Activated CD4-positive, alpha-beta memory T cell treated with anti-CD3 and anti-CD28 coated beads, Interleukin-2, amount 10 ng/mL, durations not matched to agents 7 days and 5 days (primary cell): ENCODE data around the gene IGSF3. TPM values are rescaled to one million over a fixed set of nuclear protein-coding genes. Genes with fewer than 3 reads are reported as not detected.
A peak's percentile ranks its signal among the peaks of the same experiment; 100 is the strongest.

ENCODE experiments used
- CTCF ChIA-PET: fragments of 350-600 bp; sonication (Branson Sonifier 250); formaldehyde crosslinking; loops from one replicate; lab custom pipeline; 2021; ENCODE audit warnings: antibody characterized with exemption, inconsistent platforms; lab: Charles Lee
- POLR2A ChIA-PET: fragments of 350-600 bp; sonication (Branson Sonifier 250); formaldehyde crosslinking; loops from one replicate; lab custom pipeline; 2021; ENCODE audit warnings: antibody characterized with exemption; lab: Charles Lee
- DNase-seq: peaks from one replicate; pipeline ENCODE4 v3.0.0-alpha.2; 2020
- H3K27ac Mint-ChIP-seq: one replicate; pipeline ENCODE4 v1.8.0; 2021; ENCODE audit warnings: mild to moderate bottlenecking, mixed read lengths
- H3K27me3 Mint-ChIP-seq: one replicate; pipeline ENCODE4 v1.8.0; 2021; ENCODE audit warnings: mixed read lengths
- H3K36me3 Mint-ChIP-seq: one replicate; pipeline ENCODE4 v1.8.0; 2021; ENCODE audit warnings: low read depth, mixed read lengths
- H3K4me1 Mint-ChIP-seq: one replicate; pipeline ENCODE4 v1.8.0; 2021; ENCODE audit warnings: mixed read lengths
- H3K4me3 Mint-ChIP-seq: one replicate; pipeline ENCODE4 v1.8.0; 2021; ENCODE audit warnings: mild to moderate bottlenecking, mixed read lengths
- H3K9me3 Mint-ChIP-seq: one replicate; pipeline ENCODE4 v1.8.0; 2021; ENCODE audit warnings: mixed read lengths
- total RNA-seq, 2 experiments: library from RNA; stranded (reverse); gene quantifications; one replicate each; pipeline ENCODE4 v1.2.3, GENCODE V29; 2021

The IGSF3 gene
- total RNA-seq, 2 experiments from 2014 or later = 0.48 to 0.58 TPM

GRCh38 chr1:116557323-116557878 is 110.1 kb downstream of the IGSF3 start:
- DNase-seq = no peak
- H3K4me3 Mint-ChIP-seq = no peak overlapping the region
- peaks cover 83% of the 10 kb centered on the region for H3K4me1 Mint-ChIP-seq
- H3K9me3 Mint-ChIP-seq = peaks cover under 1% of the 10 kb centered on the region
- POLR2A ChIA-PET = interaction anchor here (0.8 to 4.9 kb wide), 15 partner anchors 10 to 503 kb away, joined by 3 to 48 read pairs (median 4); partner anchors contain the start of genes CD58 and TTF2
- peaks cover 56% of the 10 kb centered on the region for H3K36me3 Mint-ChIP-seq
- H3K27me3 Mint-ChIP-seq = no peaks in the 10 kb centered on the region
- CTCF ChIA-PET = interaction anchor here (0.6 to 2.4 kb wide), 8 partner anchors 12 to 418 kb away, joined by 3 to 12 read pairs (median 4); no protein-coding TSS in a partner anchor
- H3K27ac Mint-ChIP-seq = peak overlapping the region; percentile 88

DNA sequence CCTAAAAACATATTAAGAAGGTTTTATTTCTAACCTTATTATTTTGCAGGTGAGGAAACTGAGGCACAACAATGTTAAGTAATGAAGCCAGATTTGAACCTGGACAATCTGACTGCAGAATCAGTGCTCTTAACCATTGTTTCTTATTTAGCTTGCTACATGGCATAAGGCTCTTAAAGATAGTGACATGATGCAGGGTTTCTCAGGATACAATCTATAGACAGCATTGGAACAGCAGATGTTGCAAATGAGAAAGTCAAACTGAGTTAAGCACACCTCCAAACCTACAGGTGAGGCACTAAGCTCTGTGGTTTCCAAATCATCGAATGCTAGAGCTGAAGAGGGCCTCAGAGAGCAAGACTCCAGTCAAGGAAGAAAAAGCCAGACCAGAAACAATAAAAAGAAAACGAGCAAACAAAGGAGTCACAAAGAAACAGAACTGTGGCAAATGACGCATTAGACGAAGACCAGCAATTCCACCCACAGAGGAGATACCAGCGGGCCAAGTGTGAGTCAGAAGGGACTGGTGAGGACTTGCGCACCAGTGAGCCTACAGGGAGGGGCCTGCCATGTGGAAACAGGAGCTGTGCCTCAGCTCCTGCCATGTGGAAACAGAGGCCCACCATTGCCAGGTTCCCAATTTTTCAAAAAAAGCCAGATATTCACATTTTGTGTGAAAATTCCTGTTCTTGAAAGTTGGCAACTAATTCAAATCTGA is 111.1 kb downstream of the IGSF3 start:
- Mint-ChIP-seq H3K4me1 (peaks cover 84% of the 10 kb centered on the region), H3K9me3 (no peaks in the 10 kb centered on the region), H3K36me3 (peaks cover 52% of the 10 kb centered on the region), H3K27ac (peak overlapping the region; percentile 88), H3K4me3 (peak overlapping the region; percentile 31), H3K27me3 (no peaks in the 10 kb centered on the region)
- CTCF ChIA-PET = interaction anchor here (0.6 to 2.4 kb wide), 12 partner anchors 12 to 417 kb away, joined by 3 to 12 read pairs (median 4); no protein-coding TSS in a partner anchor
- peak; percentile 84 for DNase-seq
- POLR2A ChIA-PET = interaction anchor here (0.8 to 4.9 kb wide), 17 partner anchors 10 to 504 kb away, joined by 3 to 48 read pairs (median 4); partner anchors contain the start of genes CD58 and TTF2

DNA sequence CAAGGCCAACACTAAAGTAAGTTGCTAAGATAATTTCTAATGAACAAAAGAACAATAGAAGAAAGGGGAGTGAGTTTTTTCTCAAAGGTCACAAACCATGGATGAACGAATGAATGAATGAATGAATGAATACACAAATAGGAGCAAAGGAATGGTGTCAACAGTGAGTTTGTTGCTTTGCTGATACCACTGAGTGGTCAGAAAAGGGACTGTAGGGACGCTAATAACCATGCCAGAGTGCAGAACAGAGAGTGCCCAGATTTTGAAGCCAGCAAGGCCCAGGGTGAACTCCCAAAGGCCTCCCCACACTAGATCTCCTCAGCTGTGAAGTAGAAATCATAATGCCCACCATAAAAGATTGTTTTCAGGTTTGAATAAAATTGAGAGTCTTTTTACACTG is 112.6 kb downstream of the IGSF3 start:
- H3K4me3 Mint-ChIP-seq = no peak overlapping the region

GRCh38 chr1:116553386-116554115 is 114.0 kb downstream of the IGSF3 start:
- H3K27ac Mint-ChIP-seq = no peak overlapping the region
- ChIA-PET CTCF (interaction anchor here (1.1 kb wide), 1 partner anchor 43 kb away, joined by 3 read pairs; no protein-coding TSS in a partner anchor), POLR2A (interaction anchor here (0.7 to 3.2 kb wide), 2 partner anchors 9 to 12 kb away, joined by 3 to 9 read pairs; no protein-coding TSS in a partner anchor)
- no peaks in the 10 kb centered on the region for H3K27me3 Mint-ChIP-seq
- peaks cover 57% of the 10 kb centered on the region for H3K36me3 Mint-ChIP-seq
- H3K4me1 Mint-ChIP-seq = peaks cover 82% of the 10 kb centered on the region
- H3K9me3 Mint-ChIP-seq = no peaks in the 10 kb centered on the region
- no peak for DNase-seq
- no peak overlapping the region for H3K4me3 Mint-ChIP-seq

More for the DNA sequence above, 112.6 kb downstream of the IGSF3 start:
- H3K36me3 Mint-ChIP-seq = peaks cover 60% of the 10 kb centered on the region
- H3K27ac Mint-ChIP-seq = peak overlapping the region; percentile 88
- POLR2A ChIA-PET = no interaction called here
- CTCF ChIA-PET = interaction anchor here (1.6 kb wide), 1 partner anchor 16 kb away, joined by 4 read pairs; no protein-coding TSS in a partner anchor
- no peaks in the 10 kb centered on the region for H3K9me3 Mint-ChIP-seq
- DNase-seq = no peak
- peaks cover 85% of the 10 kb centered on the region for H3K4me1 Mint-ChIP-seq
- H3K27me3 Mint-ChIP-seq = no peaks in the 10 kb centered on the region

DNA sequence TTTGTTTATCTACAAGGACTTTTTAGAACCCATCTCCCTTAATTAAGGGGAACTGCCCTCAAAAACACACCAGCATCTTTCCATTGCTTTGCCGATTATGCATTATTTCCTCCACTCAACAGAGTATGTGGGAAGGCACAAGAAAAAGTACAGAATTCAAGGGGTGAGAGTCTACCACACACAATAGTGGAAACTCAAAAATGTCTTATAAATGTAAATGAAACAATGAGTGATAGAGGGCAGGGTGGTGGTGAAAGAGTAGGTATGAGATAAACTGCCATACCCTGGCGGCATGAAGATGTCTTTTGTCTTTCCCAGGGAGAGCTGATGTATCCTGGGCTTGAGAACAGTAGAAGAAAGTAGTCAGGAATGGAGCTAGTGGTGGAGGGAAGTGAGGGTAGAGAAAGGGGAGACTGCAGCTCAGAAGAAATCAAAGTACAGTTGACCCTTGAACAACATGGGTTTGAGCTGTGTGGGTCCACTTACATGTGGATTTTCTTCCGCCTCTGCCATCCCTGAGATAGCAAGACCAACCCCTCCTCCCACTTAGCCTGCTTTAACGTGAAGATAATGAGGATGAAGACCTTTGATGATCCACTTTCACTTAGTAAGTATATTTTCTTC is 121.1 kb downstream of the IGSF3 start:
- DNase-seq = no peak
- H3K4me3 Mint-ChIP-seq = peak overlapping the region; percentile 12
- H3K36me3 Mint-ChIP-seq = peaks cover 83% of the 10 kb centered on the region
- H3K4me1 Mint-ChIP-seq = peaks cover 82% of the 10 kb centered on the region
- POLR2A ChIA-PET = interaction anchor here (0.6 to 4.1 kb wide), 3 partner anchors 10 to 30 kb away, joined by 3 to 20 read pairs (median 6); no protein-coding TSS in a partner anchor
- peak overlapping the region; percentile 89 for H3K27ac Mint-ChIP-seq
- H3K9me3 Mint-ChIP-seq = no peaks in the 10 kb centered on the region
- no peaks in the 10 kb centered on the region for H3K27me3 Mint-ChIP-seq
- CTCF ChIA-PET = no interaction called here

DNA sequence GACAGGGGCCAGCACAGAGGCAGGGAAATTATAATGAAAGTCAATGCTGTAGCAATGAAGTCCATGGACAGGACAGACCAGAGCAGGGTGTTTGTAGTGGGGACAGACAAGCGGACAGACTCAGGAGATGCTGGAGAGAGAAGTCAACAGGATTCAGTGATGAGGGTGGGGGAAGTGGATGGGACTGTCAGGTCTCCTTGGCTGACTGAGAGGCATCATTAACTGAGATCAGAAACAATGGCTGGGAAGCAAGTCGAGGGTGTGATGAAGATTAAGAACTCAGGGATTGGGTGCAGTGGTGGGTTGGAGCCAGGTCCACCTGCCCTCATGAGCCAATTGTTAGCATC is 122.2 kb downstream of the IGSF3 start:
- Mint-ChIP-seq H3K4me1 (peaks cover 78% of the 10 kb centered on the region), H3K4me3 (peak overlapping the region; percentile 54)
- POLR2A ChIA-PET = interaction anchor here (1.7 to 4.1 kb wide), 3 partner anchors 12 to 41 kb away, joined by 7 to 20 read pairs (median 15); no protein-coding TSS in a partner anchor

DNA sequence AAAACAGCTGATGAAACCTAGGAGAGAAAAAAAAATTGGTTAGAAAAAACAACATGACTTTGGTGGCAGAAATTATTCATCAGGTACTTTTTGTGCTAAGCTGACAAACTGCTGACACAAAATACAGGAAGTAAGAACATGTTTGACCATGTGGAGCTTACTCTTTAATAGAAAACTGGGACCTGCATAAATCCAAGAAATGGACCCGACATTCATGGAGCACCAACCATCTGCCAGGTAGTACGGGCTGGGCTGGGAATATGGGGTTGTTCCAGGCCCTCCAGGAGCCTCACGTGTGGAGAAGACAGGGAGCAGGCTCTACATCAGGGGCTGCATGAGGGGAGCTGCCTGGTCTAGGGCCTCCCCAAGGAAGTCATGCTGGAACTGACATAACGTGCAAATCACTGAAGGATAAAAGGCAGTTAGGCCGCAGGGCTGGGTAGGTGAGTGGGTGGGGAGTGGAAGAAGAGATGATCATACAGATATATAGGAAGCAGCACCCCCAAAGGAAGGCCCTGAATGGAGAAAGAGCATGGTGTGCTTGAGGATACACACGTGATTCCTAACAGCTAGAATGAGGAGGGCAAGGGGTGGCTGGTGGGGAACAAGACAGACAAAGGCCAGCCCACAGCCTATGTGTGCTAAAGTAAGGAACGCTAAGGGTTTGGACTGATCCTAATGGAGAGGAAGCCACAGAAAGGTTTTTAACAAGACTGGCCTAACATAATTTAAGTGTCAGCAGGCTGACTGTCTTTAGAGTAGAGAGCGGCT is 122.8 kb downstream of the IGSF3 start:
- H3K9me3 Mint-ChIP-seq = no peaks in the 10 kb centered on the region
- H3K36me3 Mint-ChIP-seq = peaks cover 83% of the 10 kb centered on the region
- no peaks in the 10 kb centered on the region for H3K27me3 Mint-ChIP-seq
- H3K4me3 Mint-ChIP-seq = peak overlapping the region; percentile 54
- POLR2A ChIA-PET = interaction anchor here (0.7 to 4.1 kb wide), 7 partner anchors 9 to 126 kb away, joined by 3 to 20 read pairs (median 7); no protein-coding TSS in a partner anchor
- H3K27ac Mint-ChIP-seq = peak overlapping the region; percentile 89
- DNase-seq = no peak
- H3K4me1 Mint-ChIP-seq = peaks cover 80% of the 10 kb centered on the region
- CTCF ChIA-PET = interaction anchor here (0.9 to 2.0 kb wide), 5 partner anchors 29 to 406 kb away, joined by 3 to 6 read pairs (median 4); no protein-coding TSS in a partner anchor

More for the DNA sequence above, 122.2 kb downstream of the IGSF3 start:
- CTCF ChIA-PET = interaction anchor here (1.8 to 2.0 kb wide), 2 partner anchors 29 to 30 kb away, joined by 4 read pairs; no protein-coding TSS in a partner anchor
- Mint-ChIP-seq H3K27me3 (no peaks in the 10 kb centered on the region), H3K36me3 (peaks cover 80% of the 10 kb centered on the region), H3K9me3 (no peaks in the 10 kb centered on the region), H3K27ac (peak overlapping the region; percentile 89)
- no peak for DNase-seq

DNA sequence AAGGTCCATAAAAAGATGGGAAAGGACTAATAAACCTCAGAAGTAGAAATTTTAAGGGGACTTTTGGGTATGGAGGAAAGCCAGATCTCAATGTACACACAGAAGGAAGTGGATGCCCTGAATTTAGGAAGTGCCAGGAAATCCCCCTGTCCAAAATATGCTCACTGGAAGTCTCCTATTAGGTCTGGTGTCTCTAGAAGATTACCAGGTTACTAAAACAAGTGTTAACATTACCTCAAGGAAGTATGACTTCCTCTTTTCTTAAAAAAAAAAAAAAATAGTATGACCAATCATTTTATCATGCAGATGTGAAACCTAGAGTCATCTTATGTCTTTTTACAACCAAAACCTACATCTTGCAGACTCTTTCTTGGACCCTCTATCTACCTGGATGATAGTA is 127.4 kb downstream of the IGSF3 start:
- CTCF ChIA-PET = interaction anchor here (1.9 kb wide), 1 partner anchor 34 kb away, joined by 5 read pairs; no protein-coding TSS in a partner anchor
- Mint-ChIP-seq H3K9me3 (no peaks in the 10 kb centered on the region), H3K27ac (peak overlapping the region; percentile 77), H3K36me3 (peaks cover 89% of the 10 kb centered on the region), H3K4me1 (peaks cover 70% of the 10 kb centered on the region), H3K4me3 (peak overlapping the region; percentile 26), H3K27me3 (no peaks in the 10 kb centered on the region)
- POLR2A ChIA-PET = interaction anchor here (0.9 to 6.2 kb wide), 5 partner anchors 16 to 520 kb away, joined by 3 to 46 read pairs (median 3); partner anchors contain the start of gene TTF2
- DNase-seq = no peak

DNA sequence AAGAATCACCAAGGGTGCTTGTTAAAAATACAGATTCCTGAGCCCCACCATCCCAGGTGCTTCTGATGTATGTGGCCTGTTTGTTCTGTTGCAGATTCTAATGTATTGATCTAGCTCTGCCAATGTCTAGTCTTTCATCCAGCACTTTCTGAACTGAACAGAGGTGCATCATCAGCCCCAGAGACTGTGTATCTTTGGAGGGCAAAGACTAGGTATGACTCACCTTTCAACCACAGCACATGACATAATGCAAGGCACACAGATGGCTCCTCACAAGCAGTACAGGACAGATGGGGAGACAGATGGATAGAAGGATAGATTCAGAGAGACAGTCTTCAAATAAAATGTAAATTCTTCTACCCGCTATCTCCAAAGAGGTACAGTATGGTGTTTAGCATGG is 129.0 kb downstream of the IGSF3 start:
- H3K4me3 Mint-ChIP-seq = no peak overlapping the region
- ChIA-PET POLR2A (interaction anchor here (0.8 to 6.2 kb wide), 5 partner anchors 12 to 34 kb away, joined by 3 to 46 read pairs (median 6); no protein-coding TSS in a partner anchor), CTCF (interaction anchor here (1.0 to 1.9 kb wide), 3 partner anchors 17 to 36 kb away, joined by 3 to 5 read pairs (median 4); no protein-coding TSS in a partner anchor)
- peak overlapping the region; percentile 77 for H3K27ac Mint-ChIP-seq
- H3K4me1 Mint-ChIP-seq = peaks cover 57% of the 10 kb centered on the region
- no peaks in the 10 kb centered on the region for H3K27me3 Mint-ChIP-seq
- H3K36me3 Mint-ChIP-seq = peaks cover 87% of the 10 kb centered on the region
- DNase-seq = peak; percentile 57
- no peaks in the 10 kb centered on the region for H3K9me3 Mint-ChIP-seq

GRCh38 chr1:116537898-116538297 is 129.6 kb downstream of the IGSF3 start:
- H3K36me3 Mint-ChIP-seq = peaks cover 87% of the 10 kb centered on the region
- peaks cover 56% of the 10 kb centered on the region for H3K4me1 Mint-ChIP-seq
- ChIA-PET POLR2A (interaction anchor here (0.8 to 6.2 kb wide), 4 partner anchors 13 to 34 kb away, joined by 3 to 46 read pairs (median 13); no protein-coding TSS in a partner anchor), CTCF (interaction anchor here (1.0 kb wide), 1 partner anchor 19 kb away, joined by 3 read pairs; no protein-coding TSS in a partner anchor)
- no peaks in the 10 kb centered on the region for H3K9me3 Mint-ChIP-seq
- H3K27ac Mint-ChIP-seq = peak overlapping the region; percentile 77
- no peak for DNase-seq
- H3K4me3 Mint-ChIP-seq = no peak overlapping the region
- H3K27me3 Mint-ChIP-seq = no peaks in the 10 kb centered on the region
